ENCODE results near the gene FTSJ3. TPM values are rescaled to one million over a fixed set of nuclear protein-coding genes. Genes with fewer than 3 reads are reported as not detected.

FTSJ3 gene
- total and polyA plus RNA-seq, 2 of the 13 experiments (the other 11 are each of a cell fraction or from before 2014, with no cell fraction given): 26.0 to 64.2 TPM

- TF ChIP-seq ZC3H13 (CRISPR knock-in tag; IDR thresholded peaks at IDR 0.05) (0 out of 2 replicates have a peak, but pooled peaks have one; percentile 4), GTF3A (CRISPR knock-in tag; conservative IDR thresholded peaks at IDR 0.05) (no peak), MXI1 (IDR thresholded peaks at IDR 0.05; ENCODE audit: borderline replicate concordance, low read depth, low read length) (no peak), HDAC2 (CRISPR knock-in tag; IDR thresholded peaks at IDR 0.05) (no peak), HMGA1 (CRISPR knock-in tag; conservative IDR thresholded peaks at IDR 0.05) (no peak), MIER3 (CRISPR knock-in tag; IDR thresholded peaks at IDR 0.05; ENCODE audit: borderline replicate concordance) (no peak), ADNP (CRISPR knock-in tag; IDR thresholded peaks at IDR 0.05) (no peak), ZNF879 (CRISPR knock-in tag; IDR thresholded peaks at IDR 0.05) (peak; percentile 24), DDIT3 (CRISPR knock-in tag; IDR thresholded peaks at IDR 0.05) (no peak), DPF2 (CRISPR knock-in tag; IDR thresholded peaks at IDR 0.05; ENCODE audit: borderline replicate concordance, low read depth) (no peak), ZNF326 (CRISPR knock-in tag; IDR thresholded peaks at IDR 0.05; ENCODE audit: borderline replicate concordance) (no peak), ZNF607 (CRISPR knock-in tag; IDR thresholded peaks at IDR 0.05; ENCODE audit: borderline replicate concordance) (no peak), SRSF9 (IDR thresholded peaks at IDR 0.05; ENCODE audit: borderline replicate concordance, insufficient read depth, low read depth, low read length, poor library complexity, severe bottlenecking) (no peak), ARHGAP35 (CRISPR knock-in tag; IDR thresholded peaks at IDR 0.05; ENCODE audit: borderline replicate concordance) (no peak; the same call in 1 of the 2 replicates), TMF1 (CRISPR knock-in tag; IDR thresholded peaks at IDR 0.05; ENCODE audit: low read depth) (no peak), ZNF770 (CRISPR knock-in tag; IDR thresholded peaks at IDR 0.05) (no peak), BORCS8-MEF2B (CRISPR knock-in tag; IDR thresholded peaks at IDR 0.05) (no peak), ZNF549 (CRISPR knock-in tag; IDR thresholded peaks at IDR 0.05) (no peak), NFE2 (CRISPR knock-in tag; IDR thresholded peaks at IDR 0.05) (no peak), ZNF776 (CRISPR knock-in tag; IDR thresholded peaks at IDR 0.05) (no peak), ZNF33B (CRISPR knock-in tag; IDR thresholded peaks at IDR 0.05) (no peak), ZNF260 (CRISPR knock-in tag; IDR thresholded peaks at IDR 0.05; ENCODE audit: borderline replicate concordance, low read depth) (no peak), MEIS2 (CRISPR knock-in tag; IDR thresholded peaks at IDR 0.05) (no peak), ZMYM2 (CRISPR knock-in tag; IDR thresholded peaks at IDR 0.05) (no peak), RFX3 (CRISPR knock-in tag; IDR thresholded peaks at IDR 0.05) (no peak), ZNF562 (CRISPR knock-in tag; IDR thresholded peaks at IDR 0.05; ENCODE audit: borderline replicate concordance) (no peak)
- TF ChIP-seq, protein P1, sequence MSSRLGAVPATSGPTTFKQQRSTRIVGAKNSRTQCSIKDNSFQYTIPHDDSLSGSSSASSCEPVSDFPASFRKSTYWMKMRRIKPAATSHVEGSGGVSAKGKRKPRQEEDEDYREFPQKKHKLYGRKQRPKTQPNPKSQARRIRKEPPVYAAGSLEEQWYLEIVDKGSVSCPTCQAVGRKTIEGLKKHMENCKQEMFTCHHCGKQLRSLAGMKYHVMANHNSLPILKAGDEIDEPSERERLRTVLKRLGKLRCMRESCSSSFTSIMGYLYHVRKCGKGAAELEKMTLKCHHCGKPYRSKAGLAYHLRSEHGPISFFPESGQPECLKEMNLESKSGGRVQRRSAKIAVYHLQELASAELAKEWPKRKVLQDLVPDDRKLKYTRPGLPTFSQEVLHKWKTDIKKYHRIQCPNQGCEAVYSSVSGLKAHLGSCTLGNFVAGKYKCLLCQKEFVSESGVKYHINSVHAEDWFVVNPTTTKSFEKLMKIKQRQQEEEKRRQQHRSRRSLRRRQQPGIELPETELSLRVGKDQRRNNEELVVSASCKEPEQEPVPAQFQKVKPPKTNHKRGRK (CRISPR knock-in tag; IDR thresholded peaks at IDR 0.05): no peak
- TF ChIP-seq, protein P2, sequence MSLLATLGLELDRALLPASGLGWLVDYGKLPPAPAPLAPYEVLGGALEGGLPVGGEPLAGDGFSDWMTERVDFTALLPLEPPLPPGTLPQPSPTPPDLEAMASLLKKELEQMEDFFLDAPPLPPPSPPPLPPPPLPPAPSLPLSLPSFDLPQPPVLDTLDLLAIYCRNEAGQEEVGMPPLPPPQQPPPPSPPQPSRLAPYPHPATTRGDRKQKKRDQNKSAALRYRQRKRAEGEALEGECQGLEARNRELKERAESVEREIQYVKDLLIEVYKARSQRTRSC (CRISPR knock-in tag; IDR thresholded peaks at IDR 0.05; ENCODE audit: low read depth): no peak
- TF ChIP-seq, protein P3, sequence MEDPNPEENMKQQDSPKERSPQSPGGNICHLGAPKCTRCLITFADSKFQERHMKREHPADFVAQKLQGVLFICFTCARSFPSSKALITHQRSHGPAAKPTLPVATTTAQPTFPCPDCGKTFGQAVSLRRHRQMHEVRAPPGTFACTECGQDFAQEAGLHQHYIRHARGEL (CRISPR knock-in tag; IDR thresholded peaks at IDR 0.05): no peak
Measured at GRCh38 chr17:63842173-63842539, 14.7 kb upstream of the FTSJ3 start (continued).

Measured in HepG2 (cell line).